ENCODE measurements around the gene TMEM79.

DNA sequence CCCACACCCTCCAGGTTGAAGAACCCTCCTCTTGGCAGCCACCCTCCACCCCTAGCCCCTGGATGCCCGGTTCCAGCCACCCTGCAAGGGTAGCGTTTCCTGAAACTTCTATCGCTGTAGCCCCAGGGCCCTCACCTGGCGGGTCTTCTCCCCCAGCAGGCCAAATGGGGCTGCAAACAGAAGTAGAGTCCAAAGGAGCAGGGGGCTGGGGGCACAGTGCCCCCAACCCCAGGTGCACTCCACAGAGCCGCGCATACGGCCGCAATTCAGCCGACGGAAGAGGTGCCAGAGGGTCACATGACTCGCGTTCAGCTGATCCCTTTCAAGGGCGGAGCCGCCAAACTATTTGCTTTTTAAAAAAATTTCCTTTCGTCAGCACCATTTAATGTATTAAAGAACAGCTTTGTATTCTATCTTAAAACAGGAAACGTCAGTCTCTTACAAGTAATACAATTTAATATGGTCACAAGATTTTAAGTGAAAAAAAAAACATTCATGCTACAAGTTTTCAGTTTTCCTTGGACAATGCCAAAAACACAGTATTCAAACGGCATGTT, 11.3 kb downstream of the TMEM79 start, which contains the start of gene GLMP:
- TF ChIP-seq CTCF (IDR thresholded peaks at IDR 0.05; ENCODE audit: low read depth, low read length) = no peak
- no peak for TF ChIP-seq POLR2A (IDR thresholded peaks at IDR 0.05; ENCODE audit: extremely low read depth, insufficient read length)
